H1 (cell line): ENCODE measurements around the gene CAMKK1.

Source experiments
- BACH1 ChIP-seq: IDR thresholded peaks from 2 replicates; pipeline ENCODE4 v1.6.1; 2012; ENCODE audit warnings: low read length, improper control_type of control experiment
- CBX5 ChIP-seq: fragments of 300-800, 300-1000 bp; sonication (generic); IDR thresholded peaks from 2 replicates; pipeline ENCODE4 v1.7.1; 2016; ENCODE audit warnings: antibody characterized with exemption, low read length, low read depth
- CEBPB ChIP-seq: IDR thresholded peaks from 2 replicates; pipeline ENCODE4 v1.6.1; 2012; ENCODE audit warnings: low read depth, low read length
- CTCF ChIP-seq, 3 experiments: IDR thresholded peaks; 1 replicate in 2 of 3; 2 replicates in 1 of 3; pipeline versions ENCODE4 v1.5.1 to v1.6.1; 2011; ENCODE audit warnings: low read length in 3 of 3, mild to moderate bottlenecking in 3 of 3, inconsistent platforms in 2 of 3, low read depth in 1 of 3, moderate library complexity in 1 of 3; ENCODE audit not compliant: insufficient read depth in 1 of 3; ENCODE audit errors: control extremely low read depth in 1 of 3
- POLR2A ChIP-seq, 2 experiments: IDR thresholded peaks; 1 replicate in 1 of 2; 2 replicates in 1 of 2; pipeline ENCODE4 v1.6.1; 2011; ENCODE audit warnings: low read depth in 2 of 2, low read length in 2 of 2, mild to moderate bottlenecking in 2 of 2; ENCODE audit errors: control extremely low read depth in 1 of 2

GRCh38 chr17:3928406-3928805 is 35.6 kb upstream of the CAMKK1 start:
- TF ChIP-seq CBX5 = no peak
- no peak for TF ChIP-seq CTCF (IDR thresholded peaks at IDR 0.05; ENCODE audit: control extremely low read depth in 1 of 3, insufficient read depth in 1 of 3, low read depth in 1 of 3, low read length in 3 of 3)
- TF ChIP-seq BACH1 = no peak
- TF ChIP-seq CEBPB = no peak
- no peak for TF ChIP-seq POLR2A (IDR thresholded peaks at IDR 0.05; ENCODE audit: control extremely low read depth in 1 of 2, low read depth in 2 of 2, low read length in 2 of 2)
